GM08714 (cell line): Measurements from ENCODE around the gene ORMDL2.

Source experiments
- H3K4me3 ChIP-seq: fragments of 200-500 bp; sonication (Bioruptor generic); 2 replicates; pipeline ENCODE4 v1.5.1; 2014; ENCODE audit warnings: mild to moderate bottlenecking, low read length, inconsistent platforms
- ZNF274 ChIP-seq: IDR thresholded peaks from 2 replicates; pipeline ENCODE4 v1.6.1; 2012; ENCODE audit warnings: mild to moderate bottlenecking, low read depth, low read length

Gene ORMDL2

DNA sequence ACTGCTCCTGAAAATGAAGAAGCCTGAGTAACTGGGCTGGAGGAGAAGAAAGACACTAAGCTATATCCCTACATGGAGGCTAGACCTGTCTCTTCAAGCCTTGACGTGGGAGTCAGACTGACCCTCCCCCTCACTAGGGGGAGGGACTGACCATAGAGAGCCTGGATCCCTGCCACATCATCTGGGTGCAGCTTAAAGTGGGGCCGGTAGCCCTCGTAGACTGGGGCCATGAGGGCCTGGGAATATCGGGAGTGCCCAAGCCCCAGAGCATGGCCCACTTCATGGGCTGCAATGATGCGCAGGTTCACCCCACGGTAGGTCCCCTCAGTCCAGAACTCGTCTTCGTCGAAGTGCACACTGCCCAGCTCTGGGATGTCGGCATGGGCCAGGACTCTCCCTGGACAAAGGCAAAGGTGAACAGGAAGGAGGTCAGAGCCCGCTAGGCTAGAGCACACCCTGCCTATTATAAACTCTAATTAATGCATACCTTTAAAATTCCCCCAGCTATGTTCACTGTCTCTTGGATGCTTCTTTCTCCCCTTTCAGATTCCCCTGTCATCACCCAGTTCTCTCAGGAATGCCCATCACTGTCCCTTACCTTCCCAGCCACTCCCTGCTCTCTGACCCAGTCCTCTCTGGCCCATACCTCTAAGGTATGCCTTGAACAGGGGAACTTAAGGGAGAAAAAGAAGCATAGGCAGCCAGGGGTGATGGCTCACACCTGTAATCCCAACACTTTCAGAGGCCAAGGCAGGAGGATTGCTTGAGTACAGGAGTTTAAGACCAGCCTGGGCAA lies 21.7 kb downstream of the ORMDL2 start:
- no peak for TF ChIP-seq ZNF274
- no peak overlapping the region for H3K4me3 ChIP-seq

DNA sequence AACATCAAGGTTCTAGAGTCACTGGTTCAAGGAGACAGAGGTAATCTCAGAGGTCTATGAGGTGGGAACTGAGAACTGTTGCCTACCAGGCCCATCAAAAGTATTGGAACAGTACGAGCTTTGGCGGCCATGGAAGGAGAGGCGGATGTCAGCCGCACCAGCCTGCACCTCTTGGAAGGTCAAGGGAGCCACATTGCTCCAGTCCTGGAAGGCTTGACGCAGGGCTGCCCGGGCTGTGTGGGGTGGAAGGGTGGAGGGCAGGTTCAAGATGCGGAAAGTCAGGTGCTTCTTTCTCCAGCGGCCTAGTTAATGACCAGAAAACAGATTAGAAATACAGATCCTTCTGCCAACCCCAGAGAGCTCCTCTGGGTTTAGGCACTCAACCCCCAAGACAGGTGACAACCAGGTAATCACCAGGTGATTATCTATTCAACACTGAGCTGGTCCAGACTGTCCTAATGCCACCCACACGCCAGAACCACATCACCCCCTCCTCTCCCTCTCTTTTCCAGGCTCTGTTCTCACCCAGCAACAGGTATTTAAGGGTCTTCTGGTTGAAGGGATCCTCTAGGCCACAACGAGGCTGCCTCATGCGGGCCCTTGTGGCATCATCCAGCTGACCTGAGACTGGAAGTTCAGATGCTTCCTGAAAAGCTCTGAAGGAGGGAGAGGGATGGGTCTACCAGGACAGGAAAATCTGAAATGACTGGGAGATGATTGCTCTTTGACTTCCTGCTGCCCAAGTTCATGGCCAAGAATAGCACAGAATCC lies 22.9 kb downstream of the ORMDL2 start:
- no peak overlapping the region for H3K4me3 ChIP-seq
- TF ChIP-seq ZNF274: no peak

DNA sequence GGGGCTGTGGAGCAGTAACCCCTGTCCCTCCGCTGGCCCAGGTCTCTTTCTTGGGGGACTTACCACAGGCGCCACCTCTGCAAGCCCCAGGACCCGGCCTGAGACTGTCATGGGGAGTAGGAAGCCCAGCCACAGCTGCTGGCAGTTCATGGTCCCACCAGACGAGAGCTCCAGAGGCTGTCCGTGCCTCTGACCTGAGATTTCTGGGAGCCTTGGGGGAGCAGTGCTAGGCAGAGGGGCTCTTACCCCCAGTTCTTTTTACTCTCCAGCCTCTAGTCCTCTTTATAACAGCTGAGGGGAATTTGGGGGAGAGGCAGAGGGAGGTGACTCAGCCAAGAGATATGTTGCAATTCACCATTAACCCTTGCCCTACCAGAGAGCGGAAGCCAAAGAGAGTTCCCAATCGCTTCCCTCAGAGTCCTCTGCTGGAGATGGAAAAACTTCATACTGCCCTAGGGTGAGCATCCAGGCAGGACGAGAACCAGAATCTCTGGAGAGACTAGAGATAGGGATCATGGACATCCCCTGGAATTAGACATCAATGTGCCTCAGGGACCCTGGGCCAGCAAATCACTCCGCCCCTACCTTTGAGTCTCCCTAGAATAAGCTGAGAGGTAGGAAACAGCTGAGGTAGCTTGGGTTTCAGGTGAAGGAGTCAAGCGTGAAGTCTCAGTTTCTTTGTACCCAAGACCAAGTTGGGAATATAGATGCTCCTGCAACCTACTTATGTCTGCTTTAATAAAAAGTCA lies 25.0 kb downstream of the ORMDL2 start, which contains the start of gene MMP19:
Gene MMP19 (minus strand): TSS at position 256 of the 749 bp plus-strand sequence. CDS start 106 bp downstream, at position 150.
- no peak for TF ChIP-seq ZNF274
- H3K4me3 ChIP-seq: no peak within 1 kb of the TSS

DNA sequence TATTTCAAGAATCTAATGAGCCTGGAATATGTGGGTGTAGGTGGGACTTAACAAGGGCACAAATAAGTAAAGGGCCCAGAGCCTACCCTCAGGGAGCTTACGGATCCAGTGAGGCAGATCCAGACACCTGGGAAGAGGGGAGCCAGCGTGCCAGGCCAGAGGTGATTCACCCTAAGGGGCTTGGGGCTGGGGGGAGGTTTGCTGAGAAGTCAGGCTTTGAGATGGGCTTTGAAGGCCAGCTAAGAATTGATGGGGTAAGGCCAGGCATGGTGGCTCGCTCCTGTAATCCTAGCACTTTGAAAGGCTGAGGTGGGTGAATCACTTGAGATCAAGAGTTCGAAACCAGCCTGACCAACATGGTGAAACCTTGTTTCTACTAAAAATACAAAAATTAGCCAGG lies 25.6 kb downstream of the ORMDL2 start:
- no peak for TF ChIP-seq ZNF274
- no peak overlapping the region for H3K4me3 ChIP-seq

DNA sequence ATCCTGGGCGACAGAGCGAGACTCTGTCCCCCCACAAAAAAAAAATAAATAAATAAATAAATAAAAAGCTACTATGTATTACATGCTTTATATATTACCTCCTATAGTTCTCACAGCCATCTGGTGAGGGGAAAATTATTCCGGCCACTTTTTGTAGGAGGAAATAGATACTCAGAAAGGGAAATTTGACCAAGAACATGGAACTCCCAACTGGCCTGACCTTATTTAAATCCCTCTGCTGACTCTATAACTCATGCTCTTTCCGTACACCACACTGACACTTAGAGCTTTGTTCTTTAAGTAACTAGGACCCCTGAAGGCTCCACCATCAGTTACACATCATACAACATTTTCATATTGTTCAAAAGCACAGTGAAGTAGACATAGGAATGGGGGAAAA lies 27.1 kb downstream of the ORMDL2 start:
- H3K4me3 ChIP-seq: no peak overlapping the region
- TF ChIP-seq ZNF274: no peak

DNA sequence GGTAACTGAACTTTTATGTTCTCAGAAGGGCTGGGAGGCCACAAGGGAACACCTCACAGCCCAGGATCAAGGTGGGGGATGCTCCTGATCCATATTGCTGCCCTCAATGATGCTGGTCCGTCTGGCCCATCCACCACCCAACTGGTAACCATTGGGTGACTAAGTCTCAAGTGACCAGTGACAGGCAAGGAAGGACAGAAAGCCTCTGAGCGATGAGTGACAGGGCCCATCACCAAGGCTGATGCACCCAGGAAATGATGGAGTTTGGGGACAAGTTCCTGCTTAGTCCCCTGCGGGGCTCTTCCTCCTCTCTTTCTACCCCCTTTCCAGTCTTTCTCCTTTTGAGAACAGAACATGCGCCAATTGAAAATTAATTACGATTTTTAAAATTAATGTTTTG lies 27.5 kb downstream of the ORMDL2 start:
- H3K4me3 ChIP-seq: no peak overlapping the region
- no peak for TF ChIP-seq ZNF274

DNA sequence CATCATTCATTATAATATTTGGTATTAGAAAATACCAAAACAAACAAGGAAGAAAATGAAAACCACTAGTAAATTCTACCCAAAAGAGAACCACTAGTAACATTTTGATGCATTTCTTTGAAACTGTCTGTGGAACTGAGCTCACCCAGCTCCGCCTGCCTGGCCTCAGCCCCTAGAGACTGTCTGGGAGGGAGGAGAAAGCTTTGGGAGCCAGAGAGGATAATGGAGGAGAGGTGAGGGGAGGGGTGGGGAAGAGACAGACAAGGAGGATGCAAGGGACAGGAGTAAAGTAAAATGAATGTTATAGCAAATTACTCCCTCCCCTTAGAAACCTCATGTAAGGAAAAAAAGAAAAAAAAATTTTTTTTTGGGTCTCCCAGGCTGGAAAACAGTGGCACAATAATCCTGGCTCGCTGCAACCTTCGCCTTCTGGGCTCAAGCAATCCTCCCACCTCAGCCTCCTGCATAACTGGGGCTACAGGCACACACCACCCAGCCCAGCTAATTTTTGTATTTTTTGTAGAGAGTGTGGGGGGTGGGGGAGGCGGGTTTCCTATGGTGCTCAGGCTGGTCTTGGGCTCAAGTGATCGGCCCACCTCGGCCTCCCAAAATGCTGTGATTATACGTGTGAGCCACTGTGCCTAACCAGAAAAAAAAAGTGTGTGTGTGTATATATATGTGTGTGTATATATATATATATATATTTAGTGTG lies 28.1 kb downstream of the ORMDL2 start:
- TF ChIP-seq ZNF274: no peak
- H3K4me3 ChIP-seq: no peak overlapping the region

DNA sequence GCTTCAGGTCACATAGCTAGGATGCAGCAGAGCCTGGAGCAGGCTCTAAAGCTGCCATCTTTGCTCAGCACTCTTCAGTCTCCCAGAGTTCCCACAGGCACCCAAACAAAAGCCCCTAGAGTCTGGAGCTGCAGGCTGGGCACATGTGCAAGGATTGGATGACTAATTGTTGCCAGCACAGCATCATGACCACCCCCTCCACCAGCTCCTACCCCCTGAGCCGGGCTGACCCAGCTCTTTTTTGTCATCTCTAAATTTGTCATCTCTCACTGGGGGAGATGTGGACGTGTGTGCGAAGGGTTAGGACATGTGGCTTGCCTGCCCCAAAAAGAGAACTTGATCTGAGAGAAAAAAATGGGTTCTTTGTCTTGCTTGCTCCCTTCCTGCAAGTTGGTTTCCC lies 29.2 kb downstream of the ORMDL2 start:
- no peak overlapping the region for H3K4me3 ChIP-seq
- no peak for TF ChIP-seq ZNF274

DNA sequence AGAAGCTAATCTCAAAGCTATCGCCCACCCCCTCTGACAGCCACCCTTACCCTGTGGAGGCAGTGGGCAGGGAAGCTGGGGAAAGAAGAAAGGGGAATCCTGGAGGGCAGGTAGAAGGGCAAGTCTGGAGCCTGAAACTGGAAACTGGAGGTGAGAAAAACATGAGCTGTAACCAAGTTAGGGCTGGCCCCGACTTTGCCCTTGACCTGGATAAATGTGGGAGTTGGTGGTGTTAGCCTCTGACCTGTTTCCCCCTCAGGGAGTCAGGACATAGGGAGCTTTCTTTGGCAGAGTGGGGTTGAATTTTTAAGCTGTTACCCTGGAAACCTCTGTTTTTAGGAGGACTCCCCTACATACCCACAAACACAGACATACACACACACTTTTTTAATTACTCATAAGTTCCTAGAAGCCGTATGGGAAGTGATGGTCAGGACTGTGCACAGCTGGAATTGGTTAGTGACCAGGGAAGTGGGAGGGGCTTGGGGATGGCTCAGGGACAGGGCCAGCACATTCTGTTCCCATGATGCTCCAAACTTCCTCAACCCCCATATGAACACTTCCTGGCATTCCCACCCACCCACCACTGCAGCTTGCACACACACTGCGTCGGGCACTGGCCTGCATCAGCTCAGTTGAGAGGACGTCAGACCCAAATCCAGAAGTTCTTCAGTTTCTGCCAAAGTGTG lies 29.9 kb downstream of the ORMDL2 start:
- H3K4me3 ChIP-seq: no peak overlapping the region
- TF ChIP-seq ZNF274: no peak

DNA sequence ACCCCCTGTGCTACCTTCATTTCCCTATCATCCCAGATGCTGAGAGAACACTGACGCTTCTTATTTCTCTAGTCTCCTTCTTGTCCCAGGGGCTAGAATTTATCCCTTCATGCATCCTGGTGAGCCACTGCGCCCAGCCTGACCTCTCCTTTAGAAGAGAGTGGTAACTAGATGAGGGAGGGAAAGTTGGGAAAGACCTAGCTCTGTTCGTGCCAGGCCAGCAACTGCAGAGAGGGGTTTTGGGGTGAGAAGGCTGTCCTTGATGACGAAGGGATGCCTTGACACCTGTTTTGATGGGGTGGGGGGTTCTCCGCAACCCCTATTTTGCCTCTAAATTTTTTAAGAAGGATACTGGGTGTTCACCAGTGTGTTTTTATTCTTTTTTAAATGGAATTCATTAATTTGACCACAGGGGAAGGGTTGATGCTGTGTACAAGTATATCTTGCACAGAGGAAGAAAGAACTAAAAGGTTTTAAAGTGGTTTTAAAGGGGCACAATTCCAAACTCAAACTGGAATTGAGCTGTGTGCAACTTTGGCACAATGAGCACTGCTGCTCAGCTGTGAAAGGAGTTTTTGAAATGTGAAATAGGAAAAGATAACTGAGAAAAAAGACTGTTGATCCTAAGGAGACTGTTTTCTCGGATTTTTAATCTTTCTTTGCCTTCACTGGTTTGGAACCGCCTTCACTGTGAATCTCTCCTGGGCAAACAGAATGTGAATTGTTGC lies 31.9 kb downstream of the ORMDL2 start:
- H3K4me3 ChIP-seq: no peak overlapping the region
- no peak for TF ChIP-seq ZNF274

DNA sequence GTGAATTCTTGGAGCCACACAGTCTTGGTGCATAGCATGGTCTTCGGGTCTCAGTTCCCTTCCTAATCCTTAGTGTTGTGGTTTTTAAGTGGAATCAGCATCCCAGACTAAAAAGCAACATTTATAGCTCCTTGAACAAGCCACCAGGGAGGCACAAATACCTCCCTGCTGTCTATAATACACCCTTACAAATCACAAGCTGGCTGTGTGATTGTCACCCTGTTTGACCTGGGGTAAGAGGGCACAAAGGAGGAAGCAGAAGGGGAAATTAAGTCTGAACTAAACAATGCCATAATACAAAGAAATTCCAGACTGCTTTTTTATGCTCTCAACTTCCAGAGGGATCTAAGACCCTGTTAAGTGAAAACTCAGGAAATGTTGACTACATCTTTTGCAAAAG lies 32.6 kb downstream of the ORMDL2 start:
- no peak overlapping the region for H3K4me3 ChIP-seq
- TF ChIP-seq ZNF274: no peak

DNA sequence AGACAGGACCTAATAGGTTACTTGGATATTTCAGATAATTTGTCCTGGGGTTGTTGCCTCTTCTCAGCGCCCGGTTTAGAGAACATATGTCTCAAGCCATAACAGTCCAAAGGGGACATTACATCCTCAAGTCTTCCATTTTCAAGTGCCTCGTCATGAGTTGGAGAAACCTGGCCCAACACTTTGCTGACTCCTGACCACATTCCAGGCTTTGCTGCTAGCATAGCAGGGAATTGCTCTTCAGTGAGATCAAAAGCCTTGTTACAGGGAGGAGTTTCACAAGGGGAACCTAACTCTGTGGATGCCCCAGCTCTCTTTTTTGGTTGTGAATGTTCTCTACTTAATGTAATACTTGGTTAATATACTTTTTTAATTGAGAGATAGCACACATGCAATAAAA lies 33.1 kb downstream of the ORMDL2 start:
- no peak for TF ChIP-seq ZNF274
- H3K4me3 ChIP-seq: no peak overlapping the region

DNA sequence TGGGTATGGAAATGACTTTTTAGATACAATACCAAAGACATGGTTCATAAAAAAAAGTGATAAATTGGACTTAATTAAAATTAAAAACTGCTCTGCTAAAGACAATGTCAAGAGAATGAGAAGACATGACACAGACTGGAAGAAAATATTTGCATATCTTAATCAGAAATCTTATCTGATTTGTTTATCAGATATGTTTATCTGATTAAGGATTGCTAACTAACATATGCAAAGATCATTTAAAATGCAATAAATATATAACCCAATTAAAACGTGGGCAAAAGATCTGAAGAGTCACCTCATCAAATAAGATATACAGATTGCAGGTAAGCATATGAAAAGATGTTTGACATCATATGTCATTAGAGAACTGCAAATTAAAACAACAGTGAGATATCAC lies 34.9 kb downstream of the ORMDL2 start:
- TF ChIP-seq ZNF274: no peak
- H3K4me3 ChIP-seq: no peak overlapping the region
